GM19467 (cell line): ENCODE measurements around the gene LARGE2.
A peak's percentile ranks its signal among the peaks of the same experiment; 100 is the strongest.

Experiments
- ATAC-seq: cut with Tn5 transposase; IDR thresholded peaks from one replicate; pipeline ENCODE4 v1.9.1; 2021; ENCODE audit warnings: mild to moderate bottlenecking, moderate library complexity; ENCODE audit not compliant: unreplicated experiment

LARGE2 gene

GRCh38 chr11:45927684-45928413 lies 5.4 kb downstream of the LARGE2 start:
- no peak for ATAC-seq

GRCh38 chr11:45928535-45929215 lies 6.2 kb downstream of the LARGE2 start:
- ATAC-seq = no peak

- peak; percentile 22 for ATAC-seq
Measured at GRCh38 chr11:45929486-45930030, 7.1 kb downstream of the LARGE2 start.

- peak; percentile 92 for ATAC-seq
Measured at GRCh38 chr11:45930031-45930794, 7.8 kb downstream of the LARGE2 start.

- ATAC-seq = no peak
Measured at GRCh38 chr11:45930951-45931570, 8.6 kb downstream of the LARGE2 start.

GRCh38 chr11:45931739-45932138 lies 9.3 kb downstream of the LARGE2 start:
- ATAC-seq = no peak

- no peak for ATAC-seq
Measured at GRCh38 chr11:45932217-45932616, 9.8 kb downstream of the LARGE2 start.

- ATAC-seq = no peak
Measured at GRCh38 chr11:45933131-45933831, 10.8 kb downstream of the LARGE2 start.

GRCh38 chr11:45933846-45934579 lies 11.6 kb downstream of the LARGE2 start:
- no peak for ATAC-seq

GRCh38 chr11:45934580-45935318 lies 12.3 kb downstream of the LARGE2 start:
- no peak for ATAC-seq

GRCh38 chr11:45935349-45936064 lies 13.1 kb downstream of the LARGE2 start:
- ATAC-seq = no peak

- no peak for ATAC-seq
Measured at GRCh38 chr11:45936511-45937054, 14.1 kb downstream of the LARGE2 start.

- no peak for ATAC-seq
Measured at GRCh38 chr11:45937916-45938315, 15.5 kb downstream of the LARGE2 start.

- ATAC-seq = no peak
Measured at GRCh38 chr11:45939836-45940235, 17.4 kb downstream of the LARGE2 start.

- ATAC-seq = no peak
Measured at GRCh38 chr11:45941285-45941684, 18.8 kb downstream of the LARGE2 start.

- no peak for ATAC-seq
Measured at GRCh38 chr11:45942381-45942780, 19.9 kb downstream of the LARGE2 start.

GRCh38 chr11:45945397-45945999 lies 23.0 kb downstream of the LARGE2 start:
- ATAC-seq = no peak

- no peak for ATAC-seq
Measured at GRCh38 chr11:45947885-45948284, 25.4 kb downstream of the LARGE2 start.
